HG03060 (cell line): ENCODE measurements around the gene HRAS.

Experiments
- ATAC-seq: cut with Tn5 transposase; IDR thresholded peaks from one replicate; pipeline ENCODE4 v1.9.1; 2021; ENCODE audit warnings: low read depth, moderate number of reproducible peaks; ENCODE audit not compliant: unreplicated experiment

HRAS gene

DNA sequence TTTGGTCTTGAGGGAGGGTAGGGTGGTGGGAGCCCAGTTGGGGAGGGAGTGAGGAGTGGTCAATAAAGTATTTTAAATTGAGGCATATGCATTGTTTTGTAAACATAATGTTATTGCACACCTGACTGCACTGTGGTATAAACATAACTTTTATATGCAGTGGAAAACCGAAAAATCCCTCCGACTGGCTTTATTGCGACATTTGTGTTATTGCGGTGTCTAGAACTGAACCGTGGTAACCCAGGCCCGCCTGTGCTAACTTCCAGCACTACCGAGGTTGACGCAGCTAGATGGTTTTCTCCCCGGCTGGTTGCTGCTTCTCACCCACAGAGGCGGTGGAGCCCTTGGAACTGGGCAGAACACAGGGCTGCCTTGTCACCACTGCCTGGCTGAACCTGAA is 20.8 kb downstream of the HRAS start:
- ATAC-seq, result no peak

DNA sequence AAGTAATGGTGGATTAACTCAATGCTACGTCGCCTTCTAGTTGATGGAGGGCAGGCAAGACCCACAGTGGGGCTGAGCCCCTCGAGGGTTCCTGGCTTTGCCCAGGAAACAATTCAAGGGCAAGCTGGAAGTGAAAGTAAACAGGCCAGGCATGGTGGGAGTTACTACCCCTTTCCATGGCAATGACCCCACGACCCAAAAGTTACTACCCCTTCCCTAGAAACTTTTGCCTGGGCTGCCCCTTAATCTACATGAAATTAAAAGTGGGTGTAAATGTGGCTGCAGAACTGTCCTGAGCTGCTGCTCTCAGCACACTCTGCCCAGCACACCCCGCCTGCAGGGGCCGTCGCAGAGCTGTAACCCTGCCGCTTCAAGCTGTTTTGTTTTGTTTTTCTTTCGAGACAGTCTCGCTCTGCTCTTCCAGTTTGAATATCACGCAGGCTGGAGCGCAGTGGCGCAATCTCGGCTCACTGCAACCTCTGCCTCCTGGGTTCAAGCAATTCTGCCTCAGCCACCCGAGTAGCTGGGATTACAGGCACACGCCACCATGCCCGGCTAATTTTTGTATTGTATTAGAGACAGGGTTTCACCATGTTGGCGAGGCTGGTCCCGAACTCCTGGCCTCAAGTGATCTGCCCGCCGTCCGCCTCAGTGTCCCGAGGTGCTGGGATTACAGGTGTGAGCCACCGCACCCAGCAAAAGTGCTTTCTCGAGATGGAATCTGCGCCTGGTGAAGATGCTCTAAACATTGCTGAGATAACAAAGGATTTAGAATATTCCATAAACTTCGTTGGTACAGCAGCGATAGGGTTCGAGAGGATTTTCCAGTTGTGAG is 22.4 kb downstream of the HRAS start:
- ATAC-seq, result no peak

DNA sequence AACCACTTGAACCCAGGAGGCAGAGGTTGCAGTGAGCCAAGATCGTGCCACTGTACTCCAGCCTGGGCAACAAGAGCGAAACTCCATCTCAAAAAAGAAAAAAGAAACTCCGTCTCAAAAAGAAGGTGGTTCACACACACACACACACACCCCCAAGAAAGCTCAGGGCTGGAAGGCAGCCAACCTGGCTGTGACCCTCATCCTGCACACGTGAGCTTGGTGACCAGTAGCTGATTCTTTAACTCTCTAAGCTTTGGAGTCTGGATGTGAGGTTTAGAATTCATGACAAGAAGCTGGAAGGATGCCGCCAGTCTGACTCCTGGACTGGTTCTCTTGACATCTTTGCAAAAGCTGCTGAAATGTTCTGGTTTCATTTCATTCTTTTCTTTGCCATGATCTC is 26.4 kb downstream of the HRAS start:
- no peak for ATAC-seq

DNA sequence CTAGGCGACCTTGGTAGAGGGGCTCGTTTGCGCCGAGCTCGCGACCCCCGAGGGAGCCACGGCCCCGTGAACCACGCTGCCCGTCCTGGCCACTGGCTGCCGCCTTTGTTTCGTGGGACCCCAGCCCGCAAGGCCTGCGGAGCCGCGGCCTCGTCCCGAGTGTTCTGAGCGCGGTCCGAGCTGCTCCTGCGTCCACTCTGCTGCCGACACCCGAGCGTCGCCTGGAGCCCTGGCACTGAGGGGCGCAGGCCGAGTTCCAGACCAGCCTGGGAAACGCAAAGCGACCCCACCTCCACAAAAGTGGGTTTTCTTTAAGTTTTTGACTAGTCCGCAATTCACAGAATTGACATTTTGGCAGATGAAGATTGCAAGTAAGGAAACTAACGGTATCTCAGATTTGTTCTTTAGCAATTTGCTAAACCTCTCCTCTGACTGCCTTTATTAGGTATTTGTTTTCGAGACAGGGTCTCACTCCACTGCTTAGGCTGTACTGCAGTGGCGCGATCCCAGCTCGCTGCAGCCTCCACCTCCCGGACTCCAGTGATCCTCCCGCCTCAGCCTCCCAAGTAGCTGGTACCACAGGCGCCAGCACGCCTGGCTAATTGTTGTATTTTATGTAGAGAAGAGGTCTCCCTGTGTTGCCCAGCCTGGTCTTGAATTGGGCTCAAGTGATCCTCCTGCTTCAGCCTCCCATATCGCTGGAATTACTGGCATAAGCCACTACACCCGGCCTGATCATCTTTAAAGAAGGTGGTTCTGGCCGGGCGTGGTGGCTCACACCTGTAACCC is 27.5 kb downstream of the HRAS start:
- ATAC-seq, result no peak

DNA sequence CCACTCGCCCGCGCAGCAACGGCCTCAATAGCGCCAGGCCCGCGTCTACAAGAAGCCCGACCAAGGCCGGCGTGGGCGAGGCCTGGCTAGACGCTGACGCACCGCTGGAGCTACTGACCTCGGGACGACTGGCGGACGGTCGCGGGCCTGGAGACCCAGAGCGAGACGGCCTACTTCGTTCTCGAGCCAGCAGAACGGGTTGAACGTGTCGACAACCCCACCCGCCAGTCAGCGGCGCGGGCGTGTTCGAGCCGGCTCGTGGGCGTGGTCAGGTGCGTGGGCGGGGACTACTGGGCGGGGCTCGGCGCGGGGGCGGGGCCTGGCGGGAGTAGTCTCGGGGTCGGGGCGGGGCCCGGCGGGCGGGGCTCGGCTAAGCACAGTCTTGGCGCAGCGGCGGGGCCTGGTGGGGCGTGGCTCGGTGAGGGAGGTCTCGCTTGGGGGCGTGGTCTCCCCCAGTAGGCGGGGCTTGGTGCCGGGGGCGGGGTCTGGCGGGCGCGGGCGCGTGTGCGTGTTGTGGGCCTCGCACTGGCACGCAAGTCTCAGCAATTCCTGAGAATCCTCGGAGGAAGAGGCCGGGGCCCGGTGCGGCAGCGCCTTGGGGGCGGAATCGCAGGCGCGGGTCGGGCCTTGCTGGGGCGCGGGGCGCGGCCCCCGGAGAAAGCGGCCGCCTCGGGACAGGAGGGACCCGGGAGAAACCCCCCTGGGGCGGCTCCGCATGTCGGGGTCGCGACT is 28.2 kb downstream of the HRAS start, which contains the start of gene RNH1:
RNH1 (minus strand) TSS at position 248 of the 732 bp plus-strand sequence. CDS start 5,080 bp downstream, outside the sequence.
- peak; percentile 30 for ATAC-seq

DNA sequence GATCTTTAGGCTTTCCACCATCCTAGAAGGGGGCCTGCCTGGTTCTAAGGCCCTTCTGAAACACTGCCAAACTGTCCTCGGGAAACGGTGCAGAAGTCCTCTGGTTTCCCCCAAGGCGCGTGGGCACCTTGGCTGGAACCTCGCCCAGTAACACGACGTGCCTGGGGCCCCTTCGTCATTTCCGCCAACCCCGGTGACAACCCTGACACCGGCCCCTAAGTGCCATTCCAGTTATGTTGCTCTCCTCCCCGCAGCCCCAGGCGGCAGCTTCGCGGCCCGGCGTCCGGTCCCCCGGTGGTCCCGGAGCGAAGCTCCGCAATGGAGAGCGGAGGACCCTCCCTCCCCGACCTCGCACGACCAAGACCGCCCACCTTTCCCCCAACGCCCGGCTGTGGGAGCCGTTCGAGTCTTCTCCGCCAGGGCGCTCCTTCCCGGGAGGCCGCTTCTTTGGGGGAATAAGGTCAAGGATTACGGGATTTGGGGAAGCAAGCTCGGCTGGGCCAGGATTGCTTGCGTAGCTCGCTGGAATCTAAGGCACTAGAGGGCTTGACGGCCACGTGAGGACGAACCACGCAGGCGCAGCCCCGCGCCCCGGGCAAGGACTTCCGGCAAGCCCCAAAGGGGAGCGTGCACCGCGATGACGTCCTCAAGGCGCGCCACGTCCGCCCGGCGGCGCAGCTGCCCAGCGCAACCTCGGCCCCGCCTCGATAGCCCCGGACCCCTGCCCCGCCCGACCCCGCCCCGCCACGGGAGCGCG is 29.0 kb downstream of the HRAS start:
- ATAC-seq, result peak; percentile 48

DNA sequence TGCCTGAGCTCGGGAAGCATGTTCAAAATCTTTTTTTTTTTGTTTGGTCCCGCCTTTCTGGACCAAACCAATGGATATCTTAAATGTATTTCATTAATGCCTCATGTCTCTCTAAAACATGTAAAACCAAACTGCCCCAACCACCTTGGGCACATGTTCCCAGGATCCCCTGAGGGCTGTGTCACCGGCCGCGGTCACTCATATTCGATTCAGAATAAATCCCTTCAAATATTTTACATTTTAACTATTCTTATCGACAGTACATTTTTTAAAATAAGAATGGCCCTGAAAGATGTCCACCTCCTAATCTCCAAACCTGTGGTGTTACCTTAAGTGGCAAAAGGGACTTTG is 30.4 kb downstream of the HRAS start:
- no peak for ATAC-seq

DNA sequence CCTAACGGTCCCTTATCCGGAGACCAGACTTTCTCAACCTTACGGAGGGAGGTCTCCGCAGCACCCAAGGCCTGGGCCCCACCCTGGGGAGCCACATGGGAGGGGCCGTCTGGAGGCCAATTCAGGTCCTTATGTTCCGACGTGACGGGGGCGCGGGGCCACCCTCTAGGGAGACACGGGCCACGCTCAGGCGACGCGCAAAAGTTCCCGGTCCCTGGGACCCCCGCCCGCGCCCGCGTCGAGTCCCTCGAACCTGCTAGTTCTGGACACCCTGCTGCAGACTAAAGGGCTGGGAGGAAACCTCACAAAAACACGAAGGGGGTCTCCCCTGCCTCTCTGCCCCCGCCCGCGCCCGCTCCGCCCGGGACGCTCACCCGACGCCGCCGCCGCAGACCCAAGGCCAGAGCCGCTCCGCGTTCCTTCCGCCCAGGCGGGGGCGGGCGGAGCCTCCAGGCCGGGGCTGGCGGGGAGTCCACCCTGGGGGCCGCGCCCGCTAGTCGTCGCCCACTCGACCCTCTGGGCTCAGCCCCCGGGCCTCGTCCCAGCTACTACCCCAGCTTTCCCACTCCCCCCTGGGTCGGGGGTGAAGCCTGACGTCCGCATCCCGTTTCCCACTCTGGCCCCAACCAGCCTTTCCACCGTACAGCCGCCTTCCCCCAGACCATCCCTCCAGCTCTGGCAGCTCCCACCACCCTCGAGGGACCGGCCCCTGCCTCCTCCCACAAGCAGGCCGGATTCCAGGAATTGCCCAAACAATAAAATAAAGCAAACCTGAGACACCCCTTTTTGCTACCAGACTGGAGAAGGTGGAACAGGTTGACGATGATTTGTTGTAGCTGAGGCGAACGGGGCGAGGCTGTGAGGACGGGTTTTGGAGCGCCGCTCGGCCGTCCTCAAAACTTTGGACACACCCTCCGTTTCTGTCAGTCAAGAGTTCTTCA is 31.1 kb downstream of the HRAS start:
- ATAC-seq, result no peak

DNA sequence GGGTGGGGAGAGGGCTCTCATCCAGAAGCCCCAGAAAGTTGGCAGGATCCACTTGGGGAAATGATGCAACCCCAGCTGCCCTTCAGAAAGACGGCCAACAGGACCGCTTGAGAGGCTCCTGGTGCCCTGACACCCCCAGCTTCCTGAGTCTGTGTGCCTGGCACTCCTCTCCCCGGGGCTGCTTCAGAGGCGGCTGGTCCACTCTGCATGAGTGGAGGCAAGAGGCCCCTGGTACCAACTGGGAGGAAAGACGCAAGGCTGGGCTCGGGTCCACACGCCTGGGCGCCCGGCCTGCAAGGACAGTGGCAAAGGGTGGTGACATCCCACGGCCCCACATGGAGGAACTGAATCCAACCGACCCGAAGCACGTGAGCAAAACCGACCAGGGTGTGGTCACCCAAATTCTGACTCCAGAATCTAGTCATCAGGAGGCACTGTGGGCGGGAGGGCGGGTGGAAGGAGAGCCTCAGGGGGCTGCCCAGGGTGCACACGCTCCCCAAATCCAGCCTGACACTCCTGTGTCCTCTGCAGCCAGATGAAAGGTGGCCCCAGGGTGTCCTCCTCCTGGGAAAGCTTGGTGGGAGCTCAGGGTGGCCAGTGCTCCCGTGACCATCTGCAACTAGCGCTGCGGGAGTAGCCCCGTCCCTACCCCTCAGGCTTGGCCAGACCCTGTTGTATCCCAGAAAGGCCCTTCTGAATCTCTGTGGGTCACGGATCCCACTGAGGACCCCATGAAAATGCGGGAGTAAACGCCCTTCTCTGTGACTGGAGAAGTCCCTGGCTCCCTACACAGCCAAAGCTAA is 32.0 kb downstream of the HRAS start:
- ATAC-seq, result no peak

DNA sequence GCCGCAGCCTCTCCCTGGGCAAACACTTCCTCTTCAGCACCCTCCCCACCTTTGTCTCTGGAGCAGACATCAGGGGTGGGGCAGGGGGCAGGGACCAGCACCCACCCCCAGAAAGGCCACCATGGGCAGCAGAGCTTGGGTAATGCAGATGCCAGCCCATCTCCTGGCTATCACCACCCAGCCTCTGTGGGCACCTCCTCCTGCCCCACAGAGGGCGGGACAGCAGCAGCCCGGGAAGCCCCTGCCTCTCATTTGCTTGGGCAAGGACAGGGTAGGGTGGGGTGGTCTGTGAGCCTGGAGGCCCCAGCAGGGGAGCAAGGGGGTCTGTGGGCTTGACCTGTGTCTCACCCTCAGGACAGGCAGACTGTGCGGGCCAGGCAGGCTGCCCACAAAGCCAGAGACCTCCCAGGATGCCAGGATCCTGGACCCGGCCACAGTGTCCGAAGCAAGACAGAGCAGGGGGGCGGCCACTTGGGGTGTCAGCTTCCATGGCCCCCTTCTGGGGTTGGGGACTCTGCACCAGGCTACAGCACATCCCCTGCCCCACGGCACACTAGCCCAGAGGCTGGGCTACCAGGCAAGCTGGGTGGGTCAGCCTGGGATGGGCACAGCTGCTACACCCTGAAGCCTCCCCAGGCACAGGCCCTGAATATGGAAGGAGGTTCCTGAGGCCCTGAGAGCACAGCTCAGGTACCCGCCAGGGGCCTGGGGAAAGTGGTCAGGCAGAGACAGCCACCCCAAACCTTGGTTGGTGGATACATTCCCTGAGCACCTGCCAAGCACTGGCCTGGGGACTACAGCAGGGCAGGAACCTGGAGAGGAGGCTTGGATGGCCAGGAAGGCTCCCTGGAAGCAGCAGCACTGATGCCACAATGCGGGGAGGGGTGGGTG is 32.8 kb downstream of the HRAS start:
- no peak for ATAC-seq

DNA sequence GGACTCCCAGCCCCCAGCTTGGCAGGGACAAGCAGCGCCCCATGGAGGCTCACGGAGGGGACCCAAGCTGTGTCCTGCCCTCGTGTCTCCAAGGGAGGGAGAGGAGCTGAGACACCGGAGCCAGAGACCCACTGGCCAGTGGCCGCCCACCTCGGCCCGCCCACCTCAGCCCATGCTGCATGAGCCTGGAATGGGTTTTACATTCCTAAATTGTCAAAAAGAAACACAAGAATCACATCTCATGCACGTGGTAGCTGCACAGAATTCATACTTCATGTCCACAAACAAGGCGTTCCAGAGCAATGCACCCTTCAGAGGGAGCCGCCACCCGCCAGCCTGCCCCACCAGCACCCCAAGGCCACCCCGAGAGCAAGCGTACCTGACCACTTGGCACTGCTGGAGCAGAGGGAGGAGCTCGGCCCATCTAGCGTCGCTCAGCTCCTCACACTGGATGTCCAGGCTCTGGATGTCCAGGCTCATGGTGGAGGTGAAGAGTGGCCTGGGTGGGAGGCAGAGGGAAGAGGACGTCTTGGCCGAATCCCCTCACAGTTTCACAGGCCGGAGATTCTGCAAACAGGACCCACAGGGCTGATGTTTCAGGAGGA is 33.6 kb downstream of the HRAS start:
- ATAC-seq, result no peak

DNA sequence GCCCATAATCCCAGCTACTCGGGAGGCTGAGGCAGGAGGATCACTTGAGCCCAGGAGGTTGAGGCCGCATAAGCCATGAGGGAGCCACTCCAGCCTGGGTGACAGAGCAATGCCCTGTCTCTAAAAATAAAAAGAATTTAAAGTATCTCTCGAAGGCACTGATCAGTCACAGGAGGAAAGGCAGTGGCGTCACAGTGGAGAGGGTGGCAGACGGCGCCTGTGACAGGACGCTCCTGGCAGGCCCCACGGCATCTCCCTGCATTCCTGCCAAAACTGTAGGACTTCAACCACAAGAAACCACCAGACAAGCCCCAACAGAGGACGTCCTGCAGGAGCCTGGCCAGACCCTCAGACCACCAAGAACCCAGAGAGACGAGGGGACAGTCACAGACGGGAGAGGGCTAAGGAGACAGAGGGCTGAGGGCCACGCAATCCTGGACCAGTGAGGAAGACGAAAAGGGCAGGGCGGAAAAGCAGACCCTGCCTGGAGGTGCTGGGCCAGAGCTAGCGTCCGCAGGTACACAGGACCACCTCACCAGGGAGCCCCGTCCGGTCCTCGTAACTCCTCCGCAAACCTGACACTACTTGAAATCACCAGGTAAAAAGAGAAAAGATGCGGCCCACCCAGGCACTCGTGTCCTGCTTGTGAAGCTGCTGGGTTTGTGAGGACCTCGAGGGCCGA is 34.2 kb downstream of the HRAS start:
- no peak for ATAC-seq

DNA sequence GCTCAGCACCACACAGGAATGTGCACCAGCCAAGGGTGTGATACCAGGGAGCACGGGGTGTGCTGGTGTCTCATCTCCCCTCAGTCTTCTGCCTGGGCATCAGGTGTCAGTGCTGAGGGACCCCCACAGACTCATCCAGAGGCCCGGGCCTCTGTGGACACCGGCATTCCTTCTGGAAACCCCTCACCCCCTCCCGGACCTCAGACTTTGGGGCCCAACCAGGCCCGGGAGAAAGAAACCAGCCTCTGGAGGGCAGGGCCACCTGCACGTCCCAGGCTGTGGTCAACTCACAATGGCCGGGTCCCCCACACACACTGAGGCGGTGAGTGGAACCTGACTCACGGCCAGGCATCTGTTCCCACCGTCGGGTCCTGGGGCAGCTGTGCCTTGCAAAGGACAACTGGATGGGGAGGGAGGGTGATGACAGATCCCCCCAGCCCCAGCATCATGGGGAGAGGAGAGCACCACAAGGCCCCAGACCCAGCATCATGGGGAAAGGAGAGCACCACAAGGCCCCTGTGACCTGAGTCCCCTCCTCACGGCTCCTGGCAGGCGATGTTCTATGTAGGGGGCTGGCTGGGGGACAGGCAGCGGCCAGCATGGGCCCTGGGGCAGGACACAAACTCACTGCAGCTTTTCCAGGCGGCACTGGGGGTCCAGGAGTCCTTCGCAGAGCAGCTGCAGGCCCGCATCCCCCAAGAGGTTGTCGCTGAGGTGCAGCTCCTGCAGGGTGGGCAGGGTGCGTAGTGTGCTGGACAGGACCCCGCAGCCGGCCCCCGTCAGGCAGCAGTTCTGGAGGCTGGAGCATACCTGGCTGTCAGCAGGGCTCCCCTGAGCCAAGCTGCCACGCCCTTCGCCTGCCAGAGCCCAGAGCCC is 35.9 kb downstream of the HRAS start:
- ATAC-seq, result no peak

DNA sequence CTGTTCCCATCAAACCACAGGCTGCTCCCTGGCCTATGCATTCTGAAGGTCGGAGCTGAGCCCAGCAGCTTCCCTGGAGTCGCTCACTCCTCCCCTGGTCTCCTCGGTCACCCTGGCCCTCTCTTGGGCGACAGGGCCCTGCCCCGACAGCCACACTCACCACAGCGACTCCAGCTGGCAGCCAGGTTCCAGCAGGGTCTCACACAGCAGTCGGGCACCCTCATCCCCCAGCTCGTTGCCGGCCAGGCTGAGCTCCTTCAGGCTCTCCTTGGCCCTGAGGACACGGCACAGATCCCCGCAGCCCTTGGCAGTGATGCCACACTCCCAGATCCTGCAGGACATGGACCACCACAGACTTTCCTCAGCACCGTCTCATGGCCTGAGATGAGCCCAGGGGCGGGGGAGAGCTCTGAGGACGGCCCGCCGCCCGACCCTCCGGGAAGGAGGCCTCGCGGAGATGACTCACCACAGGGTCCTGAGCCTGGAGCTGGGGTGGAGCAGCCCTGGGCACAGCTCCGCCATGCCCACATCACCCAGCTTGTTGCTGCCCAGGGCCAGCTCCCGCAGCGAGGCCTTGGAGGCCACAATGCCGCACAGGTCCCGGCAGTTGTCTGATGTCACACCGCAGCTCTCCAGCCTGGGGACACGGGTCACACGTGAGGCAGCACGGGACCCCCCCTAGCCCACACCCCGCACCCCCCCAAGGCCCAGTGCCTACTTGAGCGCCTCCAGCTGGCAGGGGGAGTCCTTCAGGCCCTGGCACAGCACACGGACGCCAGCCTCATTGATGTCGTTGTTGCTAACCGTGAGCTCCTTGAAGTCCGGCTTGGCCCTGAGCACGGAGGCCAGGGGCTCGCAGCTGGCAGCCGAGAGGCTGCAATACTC is 36.8 kb downstream of the HRAS start:
- ATAC-seq, result no peak
